HuH-7.5 (cell line): Measurements from ENCODE around the gene HOXB1.

Experiments
- DNase-seq: peaks from one replicate; pipeline ENCODE4 v3.0.0; 2011; ENCODE audit warnings: low spot score

The HOXB1 gene

DNA sequence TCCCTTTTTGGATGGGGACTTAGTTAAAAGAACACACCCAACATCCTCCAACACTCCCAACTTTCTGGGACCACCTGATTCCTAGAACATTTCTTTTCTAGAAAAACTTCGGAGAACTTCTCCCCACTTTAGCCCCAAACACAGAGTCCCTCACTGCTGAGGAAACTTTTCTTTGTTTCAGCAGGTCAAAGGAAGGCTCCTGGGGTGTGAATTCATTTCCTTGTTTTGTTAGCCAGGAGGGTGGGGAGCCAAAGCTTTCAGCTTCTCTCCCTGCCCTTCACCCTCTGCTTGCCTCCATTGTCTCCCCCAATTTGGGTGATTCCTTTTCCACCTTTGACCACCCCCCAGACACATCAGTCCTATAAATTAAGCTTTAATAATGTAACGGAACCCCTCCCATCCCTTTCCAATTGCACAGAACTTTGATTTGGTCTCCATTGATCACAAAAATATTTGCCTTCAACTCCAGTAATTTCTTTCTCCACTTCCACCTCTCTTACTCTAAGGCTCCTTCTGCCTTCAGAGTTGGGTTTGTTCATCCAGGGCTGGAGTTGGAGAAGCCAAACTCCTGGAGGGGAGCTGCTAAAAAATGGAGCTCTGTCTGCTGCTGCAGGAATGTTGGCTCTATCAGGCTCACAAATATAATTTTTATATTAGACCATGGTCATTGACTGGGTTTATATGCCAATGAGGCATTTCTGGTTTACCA lies 37.0 kb upstream of the HOXB1 start:
- DNase-seq = no peak

DNA sequence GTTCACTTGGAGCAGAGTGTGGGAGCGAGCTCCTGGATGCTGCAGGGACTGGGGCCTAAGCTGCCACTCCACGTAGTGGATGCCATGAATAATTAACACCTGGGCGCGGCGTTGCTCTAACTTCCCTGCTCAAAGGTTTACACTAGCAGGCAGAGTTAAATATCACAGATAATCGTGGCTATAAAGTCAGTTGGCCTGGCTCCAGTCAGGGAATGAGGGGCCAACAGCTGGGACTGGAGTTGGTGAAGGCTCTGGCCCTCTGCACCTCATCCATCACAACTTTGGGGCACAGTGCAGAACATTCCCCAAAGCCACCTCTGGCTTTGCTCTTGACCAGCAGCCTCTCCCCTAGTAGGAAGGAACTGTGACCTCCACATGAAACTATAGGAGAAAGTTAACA lies 36.4 kb upstream of the HOXB1 start:
- no peak for DNase-seq

DNA sequence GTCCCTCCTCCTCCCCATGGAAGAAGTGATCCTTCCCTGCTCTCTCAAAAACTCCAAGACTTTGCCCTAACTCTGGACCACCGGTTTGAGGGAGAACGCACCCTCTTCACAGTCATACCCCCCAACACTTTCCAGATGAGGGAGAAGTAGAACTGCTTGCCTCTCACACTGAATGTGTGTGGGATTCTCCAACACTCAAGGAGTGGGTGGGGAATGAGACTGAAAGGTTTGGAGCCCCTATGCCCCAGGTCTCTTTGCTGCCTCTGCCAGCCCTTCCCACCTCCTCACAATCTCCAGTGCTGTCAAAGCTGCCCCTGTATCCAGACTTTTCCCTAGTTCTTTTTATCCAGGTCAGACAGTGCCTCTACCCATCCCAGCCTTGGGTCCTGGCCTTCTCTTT lies 35.9 kb upstream of the HOXB1 start:
- DNase-seq = no peak

DNA sequence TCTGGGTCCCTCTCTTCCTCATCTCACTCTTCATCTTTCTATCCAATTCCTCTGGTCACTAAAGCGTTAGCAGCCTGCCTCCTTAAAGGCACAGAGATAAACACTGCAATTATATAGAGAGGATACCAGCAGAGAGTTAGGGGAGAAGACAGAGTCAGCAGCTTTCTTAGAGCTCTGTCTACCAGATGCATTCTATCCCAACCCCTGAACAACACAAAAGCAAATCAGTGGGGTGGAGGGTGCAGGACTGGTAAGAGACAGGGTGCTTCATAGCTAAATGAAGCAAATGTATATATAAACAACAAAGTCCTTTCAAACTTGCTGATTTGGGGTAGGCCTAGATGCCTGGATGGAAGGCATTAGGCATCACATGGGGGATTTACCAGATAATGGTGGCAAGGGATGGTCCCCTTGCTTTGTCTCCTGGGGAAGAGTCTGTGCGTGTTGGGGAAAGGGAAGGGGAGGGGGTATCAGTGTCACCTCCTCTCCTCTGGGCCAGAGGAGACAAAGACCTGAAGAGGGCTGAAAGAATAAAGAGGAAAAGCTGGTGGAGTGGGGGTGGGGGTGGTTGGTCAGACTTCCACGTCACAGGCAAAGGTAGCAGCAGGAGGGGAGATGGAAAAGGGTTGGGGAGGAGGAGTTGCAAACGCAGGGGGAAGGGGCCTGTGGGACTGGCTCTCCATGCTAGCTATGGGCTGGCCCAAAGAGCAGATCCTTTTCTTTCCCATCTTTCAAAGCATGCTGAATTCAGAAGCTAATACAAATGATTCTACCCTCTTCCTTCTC lies 35.3 kb upstream of the HOXB1 start:
- no peak for DNase-seq

DNA sequence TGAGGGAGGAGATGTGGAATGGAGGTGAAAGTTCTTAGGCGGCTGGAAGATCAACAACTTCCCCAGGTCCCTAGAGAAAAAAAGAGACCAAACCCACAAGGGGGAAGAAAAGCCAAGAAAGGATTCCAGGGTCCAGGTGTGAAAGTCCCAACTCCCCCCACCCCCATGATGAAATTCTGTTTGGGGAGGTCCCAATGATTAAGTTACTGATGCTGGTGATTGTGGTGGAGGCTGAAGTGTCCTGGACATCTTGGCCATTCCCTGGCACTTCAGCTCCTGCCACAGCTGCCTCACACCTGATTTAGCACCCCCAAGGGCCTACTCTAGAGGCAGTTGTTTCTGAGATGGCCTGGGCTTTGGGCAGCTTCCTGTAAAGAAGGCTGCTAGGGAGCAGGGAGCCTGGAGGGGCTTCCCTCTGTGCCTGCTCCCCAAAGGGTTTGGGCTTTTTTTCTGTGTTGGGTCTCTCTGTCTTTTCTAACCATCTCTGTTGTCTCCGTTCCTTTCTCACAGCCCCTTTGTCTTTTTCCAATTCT lies 34.3 kb upstream of the HOXB1 start:
- DNase-seq = no peak

DNA sequence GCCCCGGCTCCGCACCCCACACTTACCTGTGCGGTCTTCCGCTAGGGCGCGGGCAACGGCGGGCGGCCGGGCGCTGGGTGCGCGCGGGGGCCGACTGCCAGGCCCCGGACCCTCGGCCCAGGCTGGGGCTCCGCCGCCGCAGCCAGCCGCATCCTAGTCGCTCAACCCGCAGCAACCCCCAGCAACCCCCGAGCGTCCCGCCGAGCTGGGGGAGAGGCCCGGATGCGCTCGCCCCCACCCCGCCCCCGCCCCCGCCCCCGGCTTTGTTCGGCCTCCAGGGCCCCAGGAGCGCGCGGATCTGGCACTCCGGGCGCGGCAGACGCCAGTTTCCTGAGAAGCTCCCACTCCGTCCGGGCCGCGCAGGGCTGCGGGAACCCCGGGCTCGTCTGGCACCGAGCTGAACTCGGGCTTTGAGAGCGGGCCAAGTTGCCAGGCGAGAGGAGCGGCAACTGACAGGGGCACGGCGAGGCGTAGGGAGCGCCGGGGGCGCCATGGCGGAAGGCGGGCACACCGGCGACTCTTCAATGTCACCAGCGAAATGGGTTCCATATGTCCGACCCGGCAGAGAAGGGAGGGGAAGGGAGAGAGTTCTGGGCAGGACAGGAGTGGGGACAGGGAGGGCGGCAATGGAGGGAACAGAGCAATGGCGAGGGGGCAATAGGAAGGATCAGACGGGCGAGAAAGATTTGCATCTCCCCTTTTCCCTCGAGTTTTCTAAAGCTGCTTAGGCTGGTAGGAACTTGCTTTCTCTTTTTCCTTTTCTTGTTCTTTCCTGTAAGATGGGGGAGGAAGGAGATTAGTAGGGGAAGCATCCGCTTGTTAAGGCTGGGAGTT lies 33.6 kb upstream of the HOXB1 start:
- no peak for DNase-seq

DNA sequence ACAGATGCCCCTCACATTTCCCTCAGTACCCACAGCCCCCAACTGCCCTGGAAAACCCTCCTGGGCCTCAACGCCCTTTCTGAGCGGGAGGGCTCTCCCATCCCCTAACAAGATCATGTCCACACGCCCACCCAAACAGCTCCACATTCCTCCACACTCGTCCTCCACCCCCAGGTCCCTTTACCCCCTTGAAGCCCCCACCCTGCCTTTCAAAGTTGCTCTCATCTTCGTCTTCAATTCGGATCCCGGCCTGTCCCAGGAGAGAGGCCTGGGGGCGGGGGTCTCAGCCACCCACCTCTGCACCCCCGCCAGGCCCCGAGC lies 33.0 kb upstream of the HOXB1 start:
- DNase-seq = no peak

DNA sequence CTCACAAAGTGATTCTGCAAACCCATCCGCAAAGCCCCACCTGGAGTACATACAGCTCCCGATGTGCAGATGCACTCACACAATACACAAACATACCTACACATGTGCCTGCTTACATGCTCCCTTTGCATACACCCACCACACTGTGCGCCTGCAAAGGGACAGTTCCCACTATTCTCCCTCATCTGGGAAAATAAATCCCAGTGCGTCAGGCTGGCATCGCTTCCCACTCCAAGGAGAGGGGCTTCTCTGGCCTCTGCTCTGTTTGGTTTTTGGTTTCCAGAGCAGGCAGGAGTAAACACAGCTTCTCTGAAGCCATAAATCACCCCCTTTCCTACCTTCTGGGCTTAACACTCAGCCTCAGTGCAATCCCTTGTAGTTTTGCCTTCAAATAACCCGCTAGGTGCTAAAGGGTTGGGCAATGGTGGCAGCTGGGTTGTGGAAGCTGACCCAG lies 32.6 kb upstream of the HOXB1 start:
- no peak for DNase-seq

DNA sequence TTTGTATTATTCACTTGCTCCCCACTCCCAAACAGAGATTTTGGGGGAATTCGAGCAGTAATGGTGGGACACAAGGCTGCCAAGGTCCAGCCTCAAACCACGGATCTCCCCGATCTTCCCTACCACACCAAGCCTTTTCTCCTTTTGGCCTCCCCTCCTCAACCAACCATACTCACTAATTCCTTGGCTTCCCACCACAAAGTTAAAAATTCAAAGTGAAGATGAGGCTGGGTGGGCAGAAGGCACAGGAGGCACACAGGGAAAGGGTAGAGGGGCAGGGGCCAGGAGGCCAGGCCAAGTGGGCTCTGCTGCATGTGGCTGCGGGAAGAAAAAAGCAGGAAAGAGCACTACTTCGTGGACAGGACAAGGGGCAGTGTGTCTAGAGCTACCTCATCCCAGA lies 32.1 kb upstream of the HOXB1 start:
- no peak for DNase-seq

DNA sequence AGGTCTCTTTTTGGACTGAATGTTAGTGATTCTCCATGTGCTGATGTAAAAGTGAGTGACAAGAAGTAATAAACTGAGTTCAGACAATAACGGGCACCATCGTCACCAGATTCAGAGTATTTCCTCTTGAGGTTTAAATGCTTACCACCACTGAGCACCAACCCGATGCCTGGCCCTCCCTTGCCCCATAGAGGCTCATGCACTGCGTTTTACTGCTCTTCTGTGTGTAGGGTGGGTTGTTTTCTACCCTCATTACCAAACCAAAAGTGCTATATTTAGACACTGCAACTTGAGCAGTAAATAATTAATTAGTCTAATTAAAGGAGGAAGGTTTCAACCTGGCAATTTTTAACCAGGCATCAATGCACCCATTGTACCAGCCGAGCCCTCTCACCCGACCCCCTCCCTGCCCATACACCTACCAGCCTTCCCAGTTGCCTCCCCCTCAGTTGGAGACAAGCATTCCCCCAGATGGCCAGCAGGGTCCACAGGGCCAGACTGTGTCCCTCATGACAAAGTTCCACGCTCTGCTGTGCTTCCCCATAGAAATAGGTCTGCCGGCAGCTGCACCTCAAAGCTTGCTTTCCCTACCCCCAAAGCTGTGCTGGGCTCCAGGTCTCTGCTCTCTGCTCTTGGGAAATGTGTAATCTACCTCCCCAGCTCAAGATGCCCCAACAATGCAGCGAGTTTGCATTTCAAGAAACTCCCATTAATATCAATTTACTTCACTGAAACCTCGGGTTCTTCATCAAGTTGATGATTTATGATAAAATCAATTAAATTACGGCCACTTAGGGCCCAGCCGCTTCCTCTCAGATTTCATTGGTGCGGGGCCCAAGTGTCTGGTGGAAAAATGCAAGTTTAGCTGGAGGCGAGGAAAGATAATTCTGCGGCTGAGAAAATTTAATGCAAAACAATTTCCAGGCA lies 31.3 kb upstream of the HOXB1 start:
- no peak for DNase-seq

DNA sequence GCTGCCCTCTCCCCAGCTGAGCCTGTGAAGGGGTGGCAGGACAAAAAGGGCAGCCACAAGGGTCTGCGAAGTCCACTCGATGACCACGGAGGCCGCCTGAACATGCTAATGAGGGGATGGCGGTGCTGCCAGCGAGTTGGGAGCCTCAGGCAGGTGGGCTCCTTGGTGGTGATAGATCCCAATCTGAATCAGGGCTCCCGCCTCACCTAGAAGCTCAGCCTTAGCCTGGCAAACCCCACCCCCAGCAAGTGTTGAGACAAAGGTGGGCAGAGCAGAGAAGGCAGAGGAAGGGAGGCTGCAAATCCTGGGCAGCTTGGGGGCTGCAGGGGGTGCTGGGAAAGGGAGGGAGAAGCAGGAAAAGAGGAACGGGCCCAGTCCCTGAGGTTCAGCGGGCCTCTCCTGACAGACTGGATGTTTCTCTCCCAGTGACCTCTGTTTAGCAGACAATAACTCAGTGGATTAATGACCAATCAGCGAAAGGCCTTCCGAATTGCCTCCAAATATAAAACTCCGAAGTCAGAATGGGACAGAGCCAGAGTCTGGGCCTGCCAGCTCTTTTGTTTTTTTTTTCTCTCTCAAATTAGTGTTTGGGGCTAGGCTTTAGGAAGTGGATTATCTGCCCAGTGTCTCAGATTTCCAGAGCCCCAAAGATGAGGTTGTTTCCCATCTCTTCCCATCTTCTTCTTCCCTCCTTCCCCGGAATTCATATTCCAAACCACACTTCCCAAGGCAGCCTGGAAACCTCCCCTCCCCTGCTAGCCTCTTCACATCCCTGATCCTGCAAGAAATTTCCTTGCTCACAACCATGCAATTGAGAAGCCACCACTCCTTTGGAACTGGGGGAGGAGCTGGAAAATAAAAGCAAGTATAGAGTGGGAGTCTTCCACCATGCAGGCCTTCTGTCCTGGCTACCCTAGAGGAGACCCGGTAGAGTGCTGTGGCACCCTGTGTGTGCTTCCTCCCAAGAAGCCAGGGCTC lies 29.3 kb upstream of the HOXB1 start:
- no peak for DNase-seq

DNA sequence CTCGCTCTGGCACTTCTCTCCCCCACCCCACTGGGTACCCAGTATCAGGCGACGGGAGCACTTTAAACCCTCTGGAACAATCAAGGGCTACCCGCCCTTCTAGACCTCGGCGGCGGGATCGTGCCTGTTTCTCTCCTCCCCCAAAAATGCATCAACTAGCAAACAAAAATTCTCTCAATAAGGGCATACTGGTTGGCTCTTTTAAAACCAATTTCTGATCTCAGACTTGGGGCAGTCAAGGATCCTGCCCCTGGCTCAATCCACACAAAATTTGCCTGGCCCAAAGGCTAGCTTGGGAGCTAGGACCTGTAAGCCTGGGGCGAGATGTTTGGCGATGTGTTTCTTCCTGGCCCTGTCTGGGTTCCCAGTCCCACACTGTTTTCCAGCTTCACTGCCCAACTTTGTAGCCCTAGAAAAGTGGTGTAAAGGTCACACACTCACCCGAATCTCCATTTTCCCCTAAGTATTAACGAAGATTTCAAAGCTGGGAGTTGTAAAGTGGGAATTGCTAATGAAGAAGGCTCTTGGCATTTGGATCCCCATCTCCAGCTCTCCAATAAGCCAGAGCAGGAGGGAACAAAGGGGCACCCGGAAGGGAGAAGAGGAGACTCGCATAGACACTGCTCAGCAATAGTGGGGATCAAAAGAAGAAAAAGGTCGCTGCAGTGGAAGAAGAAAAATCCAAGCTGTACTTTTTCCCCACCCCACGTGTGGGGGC lies 28.5 kb upstream of the HOXB1 start:
- no peak for DNase-seq

DNA sequence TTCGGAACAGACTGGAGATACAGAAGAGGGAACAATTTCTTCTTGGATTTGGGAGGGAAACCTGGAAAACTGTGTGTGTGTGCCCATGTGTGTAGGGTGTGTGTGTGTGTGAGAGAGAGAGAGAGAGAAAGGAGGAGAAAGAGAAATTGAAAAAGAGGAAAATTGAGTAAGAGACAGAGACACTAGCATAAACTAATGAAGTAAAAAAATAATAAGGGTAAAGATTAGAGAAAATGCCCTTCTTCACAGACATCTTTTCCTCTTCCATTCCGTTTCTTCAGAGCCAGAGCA lies 28.0 kb upstream of the HOXB1 start:
- DNase-seq = no peak

DNA sequence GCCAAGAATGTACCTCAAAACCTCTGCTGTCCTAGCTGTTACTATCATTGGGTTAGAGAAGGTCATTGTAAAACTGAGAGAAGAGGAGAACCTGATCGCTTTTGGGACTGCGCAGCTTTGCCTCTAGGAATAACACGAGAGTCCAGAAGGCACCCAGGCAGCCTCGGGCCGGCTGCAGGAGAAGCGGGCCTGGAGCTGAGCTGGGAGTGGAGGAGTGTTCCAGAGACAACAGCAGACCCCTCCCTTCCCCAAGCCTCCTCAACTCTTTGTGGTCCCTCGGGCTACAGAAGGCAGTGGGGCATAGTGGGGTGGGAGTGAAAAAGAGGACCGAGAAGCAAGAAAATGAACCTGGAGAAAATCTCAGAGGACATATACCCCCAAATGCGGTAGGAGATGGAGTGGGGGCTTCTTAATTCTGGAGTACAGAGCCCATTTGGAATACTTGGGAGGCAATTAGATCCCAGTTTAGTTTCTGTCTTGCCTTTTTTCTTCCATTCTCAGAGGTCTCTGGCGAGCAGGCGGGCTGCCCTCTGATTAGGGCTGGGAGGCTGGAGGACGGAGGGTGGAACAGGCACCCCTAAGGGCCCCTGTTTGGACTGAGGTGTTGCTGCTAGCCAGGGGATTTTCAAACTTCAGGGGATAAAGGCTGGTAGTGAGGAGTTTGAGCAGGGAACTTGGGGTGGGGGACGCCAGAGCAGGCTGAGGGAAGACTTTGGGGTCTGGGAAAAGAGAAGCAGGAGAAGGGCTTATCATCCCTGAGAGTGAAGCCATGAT lies 27.4 kb upstream of the HOXB1 start:
- DNase-seq = no peak

DNA sequence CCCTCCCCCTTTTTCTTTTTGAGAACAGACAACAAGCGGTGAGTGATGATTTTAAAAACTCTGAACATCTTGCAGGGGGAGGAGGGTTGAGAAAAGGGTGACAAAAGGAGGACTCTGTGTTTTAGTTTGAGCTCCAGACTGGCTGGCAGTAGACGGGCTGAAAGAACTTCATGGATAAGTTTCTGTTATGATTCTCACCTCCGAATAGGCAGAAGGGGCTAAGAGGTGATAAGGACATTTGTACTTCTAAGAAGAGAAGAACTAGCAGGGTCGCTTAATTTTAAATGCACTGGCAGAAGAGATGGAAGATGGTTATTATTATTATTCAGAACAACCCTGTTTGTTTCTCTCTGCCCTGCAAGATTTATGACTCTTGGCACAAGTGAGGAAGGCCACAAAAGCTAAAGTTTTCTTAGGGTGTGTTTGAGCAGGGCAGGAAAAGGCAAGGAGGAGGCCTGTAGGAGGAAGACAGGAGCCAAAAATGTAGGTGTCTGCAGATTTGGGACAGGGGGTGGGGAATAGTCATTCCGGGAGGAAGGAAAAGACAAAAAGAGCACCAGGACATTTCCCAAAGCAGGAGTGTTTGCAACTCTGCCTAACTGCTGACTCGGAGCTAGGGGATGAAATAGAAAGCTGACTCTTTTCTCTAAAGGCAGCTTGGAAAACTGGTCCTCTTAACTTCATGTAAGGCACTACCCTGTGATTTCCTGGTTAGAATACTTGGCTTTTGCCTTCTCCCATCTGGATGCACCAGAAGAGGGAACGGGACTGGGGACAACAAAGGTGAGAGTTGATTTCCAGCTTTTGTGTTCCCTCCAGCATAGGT lies 26.0 kb upstream of the HOXB1 start:
- DNase-seq = no peak

DNA sequence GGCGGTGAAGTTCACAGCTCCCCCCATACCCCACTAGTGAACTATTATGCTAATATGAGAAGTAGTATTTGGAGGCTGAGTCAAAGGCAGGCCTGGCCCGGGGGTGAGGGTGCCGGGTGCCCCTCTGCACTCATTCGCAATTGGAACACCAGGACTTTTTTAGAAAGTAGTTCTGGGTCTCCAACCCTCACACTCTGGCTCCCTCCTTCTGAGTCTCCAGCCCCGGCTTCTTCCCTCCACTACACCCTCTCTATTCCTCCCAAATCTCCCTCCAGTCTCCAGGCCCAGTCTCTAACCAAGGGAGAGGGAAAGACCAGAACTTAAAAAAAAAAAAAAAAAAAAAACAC lies 25.4 kb upstream of the HOXB1 start:
- no peak for DNase-seq

DNA sequence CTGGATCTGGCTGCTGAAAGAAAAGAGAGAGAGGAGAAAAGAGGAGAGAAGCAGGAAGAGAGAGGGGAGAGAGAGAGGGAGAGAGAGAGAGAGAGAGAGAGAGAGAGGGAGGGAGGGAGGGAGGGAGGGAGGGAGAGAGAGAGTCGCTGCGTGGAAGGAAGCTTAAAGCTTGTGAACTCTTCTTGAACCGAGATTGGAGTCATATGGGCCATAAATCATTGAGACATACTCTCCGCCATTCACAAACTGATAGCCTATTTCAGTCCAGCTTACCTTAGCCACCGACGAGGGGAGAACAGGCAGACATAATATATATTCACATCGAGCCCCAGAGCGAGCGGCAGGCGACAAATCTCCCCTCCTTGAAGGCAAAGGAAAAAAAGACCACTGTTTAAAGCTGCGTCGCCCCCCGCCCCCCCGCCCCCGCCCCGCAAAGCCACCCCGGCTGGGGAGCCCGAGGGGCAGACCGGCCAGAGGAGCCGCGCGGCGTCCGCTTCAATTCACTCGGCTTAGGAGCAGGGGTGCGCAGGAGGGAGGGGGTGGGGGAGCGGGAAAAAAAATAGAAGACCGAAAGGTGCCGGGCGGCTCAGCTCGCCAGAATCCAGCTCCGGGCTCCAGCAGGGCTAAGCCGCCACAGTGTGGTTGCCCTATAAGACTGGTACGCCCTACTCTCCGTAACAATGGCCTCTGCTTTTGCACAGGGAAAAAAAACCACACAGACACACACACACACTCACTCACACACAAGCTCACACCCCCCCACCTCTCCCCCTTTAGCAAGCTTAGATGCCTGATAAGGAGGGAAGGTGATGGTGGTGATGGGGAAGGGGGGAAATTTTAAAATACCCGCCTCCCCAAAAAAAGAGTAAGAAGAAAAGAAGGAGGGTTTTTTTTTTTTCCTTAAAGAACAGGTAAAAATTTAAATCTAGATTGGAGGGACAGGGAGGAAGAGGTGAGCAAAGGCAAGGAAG lies 24.7 kb upstream of the HOXB1 start:
- DNase-seq = no peak
